ENCODE data around the gene RSBN1.

GRCh38 chr1:113809670-113810602 lies 2.3 kb downstream of the RSBN1 start:
- TF ChIP-seq CTCF (IDR thresholded peaks at IDR 0.05): no peak
- TF ChIP-seq, protein P1, sequence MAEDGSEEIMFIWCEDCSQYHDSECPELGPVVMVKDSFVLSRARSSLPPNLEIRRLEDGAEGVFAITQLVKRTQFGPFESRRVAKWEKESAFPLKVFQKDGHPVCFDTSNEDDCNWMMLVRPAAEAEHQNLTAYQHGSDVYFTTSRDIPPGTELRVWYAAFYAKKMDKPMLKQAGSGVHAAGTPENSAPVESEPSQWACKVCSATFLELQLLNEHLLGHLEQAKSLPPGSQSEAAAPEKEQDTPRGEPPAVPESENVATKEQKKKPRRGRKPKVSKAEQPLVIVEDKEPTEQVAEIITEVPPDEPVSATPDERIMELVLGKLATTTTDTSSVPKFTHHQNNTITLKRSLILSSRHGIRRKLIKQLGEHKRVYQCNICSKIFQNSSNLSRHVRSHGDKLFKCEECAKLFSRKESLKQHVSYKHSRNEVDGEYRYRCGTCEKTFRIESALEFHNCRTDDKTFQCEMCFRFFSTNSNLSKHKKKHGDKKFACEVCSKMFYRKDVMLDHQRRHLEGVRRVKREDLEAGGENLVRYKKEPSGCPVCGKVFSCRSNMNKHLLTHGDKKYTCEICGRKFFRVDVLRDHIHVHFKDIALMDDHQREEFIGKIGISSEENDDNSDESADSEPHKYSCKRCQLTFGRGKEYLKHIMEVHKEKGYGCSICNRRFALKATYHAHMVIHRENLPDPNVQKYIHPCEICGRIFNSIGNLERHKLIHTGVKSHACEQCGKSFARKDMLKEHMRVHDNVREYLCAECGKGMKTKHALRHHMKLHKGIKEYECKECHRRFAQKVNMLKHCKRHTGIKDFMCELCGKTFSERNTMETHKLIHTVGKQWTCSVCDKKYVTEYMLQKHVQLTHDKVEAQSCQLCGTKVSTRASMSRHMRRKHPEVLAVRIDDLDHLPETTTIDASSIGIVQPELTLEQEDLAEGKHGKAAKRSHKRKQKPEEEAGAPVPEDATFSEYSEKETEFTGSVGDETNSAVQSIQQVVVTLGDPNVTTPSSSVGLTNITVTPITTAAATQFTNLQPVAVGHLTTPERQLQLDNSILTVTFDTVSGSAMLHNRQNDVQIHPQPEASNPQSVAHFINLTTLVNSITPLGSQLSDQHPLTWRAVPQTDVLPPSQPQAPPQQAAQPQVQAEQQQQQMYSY (CRISPR knock-in tag; IDR thresholded peaks at IDR 0.05): no peak
- no peak for TF ChIP-seq JUN (CRISPR knock-in tag; IDR thresholded peaks at IDR 0.05)
- TF ChIP-seq, protein P2, sequence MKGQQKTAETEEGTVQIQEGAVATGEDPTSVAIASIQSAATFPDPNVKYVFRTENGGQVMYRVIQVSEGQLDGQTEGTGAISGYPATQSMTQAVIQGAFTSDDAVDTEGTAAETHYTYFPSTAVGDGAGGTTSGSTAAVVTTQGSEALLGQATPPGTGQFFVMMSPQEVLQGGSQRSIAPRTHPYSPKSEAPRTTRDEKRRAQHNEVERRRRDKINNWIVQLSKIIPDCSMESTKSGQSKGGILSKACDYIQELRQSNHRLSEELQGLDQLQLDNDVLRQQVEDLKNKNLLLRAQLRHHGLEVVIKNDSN (CRISPR knock-in tag; IDR thresholded peaks at IDR 0.05): no peak
